Endothelial cell of umbilical vein (primary cell): Measurements from ENCODE around the gene ANO9.
"Not testable (repeated sequence)": the region's sequence is repeated elsewhere in the genome, so short reads cannot be mapped to it uniquely, and the experiment has no call there.

ENCODE experiments used
- EZH2 ChIP-seq: IDR thresholded peaks from 2 replicates; pipeline ENCODE4 v1.6.1; 2012; ENCODE audit warnings: borderline replicate concordance, low read depth, mild to moderate bottlenecking, moderate library complexity, low read length, inconsistent platforms; ENCODE audit not compliant: severe bottlenecking
- FOS ChIP-seq: IDR thresholded peaks from 2 replicates; pipeline ENCODE4 v1.6.1; 2011; ENCODE audit warnings: mild to moderate bottlenecking, low read length, moderate library complexity, borderline replicate concordance; ENCODE audit not compliant: insufficient read depth
- MYC ChIP-seq: IDR thresholded peaks from one replicate; pipeline ENCODE4 v1.6.1; 2011; ENCODE audit warnings: mild to moderate bottlenecking, low read depth, low read length
- POLR2A ChIP-seq: IDR thresholded peaks from 2 replicates; pipeline ENCODE4 v1.6.1; 2012; ENCODE audit warnings: low read depth, mild to moderate bottlenecking, control low read depth, low read length
- POLR2AphosphoS5 ChIP-seq: IDR thresholded peaks from 2 replicates; pipeline ENCODE4 v1.6.1; 2012; ENCODE audit warnings: low read depth, mild to moderate bottlenecking, control low read depth, low read length, moderate library complexity; ENCODE audit not compliant: insufficient read depth
- TF ChIP-seq, protein P1 (sequence below), 2 donors: IDR thresholded peaks; 1 replicate in 1 of 2; 2 replicates in 1 of 2; pipeline ENCODE4 v1.5.1; 2011; ENCODE audit warnings: low read length in 2 of 2, mild to moderate bottlenecking in 2 of 2, moderate library complexity in 2 of 2, control low read depth in 1 of 2, inconsistent platforms in 1 of 2, low read depth in 1 of 2; ENCODE audit not compliant: insufficient read depth in 1 of 2; ENCODE audit errors: extremely low read depth in 1 of 2
- TF ChIP-seq, protein P2 (sequence below): IDR thresholded peaks from 2 replicates; pipeline ENCODE4 v1.6.1; 2011; ENCODE audit not compliant: insufficient read depth, insufficient read length

DNA sequence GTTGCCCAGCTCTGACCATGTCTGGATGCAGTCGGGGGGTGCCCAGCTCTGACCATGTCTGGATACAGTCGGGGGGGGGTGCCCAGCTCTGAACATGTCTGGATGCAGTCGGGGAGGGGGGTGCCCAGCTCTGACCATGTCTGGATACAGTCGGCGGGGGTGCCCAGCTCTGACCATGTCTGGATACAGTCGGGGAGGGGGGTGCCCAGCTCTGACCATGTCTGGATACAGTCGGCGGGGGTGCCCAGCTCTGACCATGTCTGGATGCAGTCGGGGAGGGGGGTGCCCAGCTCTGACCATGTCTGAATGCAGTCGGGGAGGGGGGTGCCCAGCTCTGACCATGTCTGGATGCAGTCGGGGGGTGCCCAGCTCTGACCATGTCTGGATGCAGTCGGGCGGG lies 31.1 kb downstream of the ANO9 start:
- TF ChIP-seq, protein P1, sequence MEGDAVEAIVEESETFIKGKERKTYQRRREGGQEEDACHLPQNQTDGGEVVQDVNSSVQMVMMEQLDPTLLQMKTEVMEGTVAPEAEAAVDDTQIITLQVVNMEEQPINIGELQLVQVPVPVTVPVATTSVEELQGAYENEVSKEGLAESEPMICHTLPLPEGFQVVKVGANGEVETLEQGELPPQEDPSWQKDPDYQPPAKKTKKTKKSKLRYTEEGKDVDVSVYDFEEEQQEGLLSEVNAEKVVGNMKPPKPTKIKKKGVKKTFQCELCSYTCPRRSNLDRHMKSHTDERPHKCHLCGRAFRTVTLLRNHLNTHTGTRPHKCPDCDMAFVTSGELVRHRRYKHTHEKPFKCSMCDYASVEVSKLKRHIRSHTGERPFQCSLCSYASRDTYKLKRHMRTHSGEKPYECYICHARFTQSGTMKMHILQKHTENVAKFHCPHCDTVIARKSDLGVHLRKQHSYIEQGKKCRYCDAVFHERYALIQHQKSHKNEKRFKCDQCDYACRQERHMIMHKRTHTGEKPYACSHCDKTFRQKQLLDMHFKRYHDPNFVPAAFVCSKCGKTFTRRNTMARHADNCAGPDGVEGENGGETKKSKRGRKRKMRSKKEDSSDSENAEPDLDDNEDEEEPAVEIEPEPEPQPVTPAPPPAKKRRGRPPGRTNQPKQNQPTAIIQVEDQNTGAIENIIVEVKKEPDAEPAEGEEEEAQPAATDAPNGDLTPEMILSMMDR (IDR thresholded peaks at IDR 0.05; ENCODE audit: extremely low read depth in 1 of 2, insufficient read depth in 1 of 2, low read depth in 1 of 2, low read length in 2 of 2), result not testable (repeated sequence)
- TF ChIP-seq, protein P2, sequence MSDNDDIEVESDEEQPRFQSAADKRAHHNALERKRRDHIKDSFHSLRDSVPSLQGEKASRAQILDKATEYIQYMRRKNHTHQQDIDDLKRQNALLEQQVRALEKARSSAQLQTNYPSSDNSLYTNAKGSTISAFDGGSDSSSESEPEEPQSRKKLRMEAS, result not testable (repeated sequence)
- TF ChIP-seq EZH2, POLR2A, POLR2AphosphoS5, MYC, FOS: not testable (repeated sequence)
